ENCODE results near the gene DIAPH1.

DNA sequence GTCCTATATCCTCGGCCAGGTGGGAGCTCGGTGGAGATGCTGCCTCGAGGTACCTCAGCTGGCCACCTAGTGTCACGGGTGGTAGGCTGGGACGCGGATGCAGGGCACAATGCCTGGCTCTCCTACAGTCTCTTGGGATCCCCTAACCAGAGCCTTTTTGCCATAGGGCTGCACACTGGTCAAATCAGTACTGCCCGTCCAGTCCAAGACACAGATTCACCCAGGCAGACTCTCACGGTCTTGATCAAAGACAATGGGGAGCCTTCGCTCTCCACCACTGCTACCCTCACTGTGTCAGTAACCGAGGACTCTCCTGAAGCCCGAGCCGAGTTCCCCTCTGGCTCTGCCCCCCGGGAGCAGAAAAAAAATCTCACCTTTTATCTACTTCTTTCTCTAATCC is 141.0 kb downstream of the DIAPH1 start:
- TF ChIP-seq, protein P1, sequence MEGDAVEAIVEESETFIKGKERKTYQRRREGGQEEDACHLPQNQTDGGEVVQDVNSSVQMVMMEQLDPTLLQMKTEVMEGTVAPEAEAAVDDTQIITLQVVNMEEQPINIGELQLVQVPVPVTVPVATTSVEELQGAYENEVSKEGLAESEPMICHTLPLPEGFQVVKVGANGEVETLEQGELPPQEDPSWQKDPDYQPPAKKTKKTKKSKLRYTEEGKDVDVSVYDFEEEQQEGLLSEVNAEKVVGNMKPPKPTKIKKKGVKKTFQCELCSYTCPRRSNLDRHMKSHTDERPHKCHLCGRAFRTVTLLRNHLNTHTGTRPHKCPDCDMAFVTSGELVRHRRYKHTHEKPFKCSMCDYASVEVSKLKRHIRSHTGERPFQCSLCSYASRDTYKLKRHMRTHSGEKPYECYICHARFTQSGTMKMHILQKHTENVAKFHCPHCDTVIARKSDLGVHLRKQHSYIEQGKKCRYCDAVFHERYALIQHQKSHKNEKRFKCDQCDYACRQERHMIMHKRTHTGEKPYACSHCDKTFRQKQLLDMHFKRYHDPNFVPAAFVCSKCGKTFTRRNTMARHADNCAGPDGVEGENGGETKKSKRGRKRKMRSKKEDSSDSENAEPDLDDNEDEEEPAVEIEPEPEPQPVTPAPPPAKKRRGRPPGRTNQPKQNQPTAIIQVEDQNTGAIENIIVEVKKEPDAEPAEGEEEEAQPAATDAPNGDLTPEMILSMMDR (IDR thresholded peaks at IDR 0.05; ENCODE audit: low read depth, low read length, missing input control), result no peak
- no peak for TF ChIP-seq HNF4G (IDR thresholded peaks at IDR 0.05)
- no peak for TF ChIP-seq GABPA (IDR thresholded peaks at IDR 0.05 in 1 of 2, conservative IDR thresholded peaks at IDR 0.05 in 1 of 2)
- no peak for TF ChIP-seq YY1 (IDR thresholded peaks at IDR 0.05)
- TF ChIP-seq RXRA (IDR thresholded peaks at IDR 0.05), result no peak
- TF ChIP-seq, protein P2, sequence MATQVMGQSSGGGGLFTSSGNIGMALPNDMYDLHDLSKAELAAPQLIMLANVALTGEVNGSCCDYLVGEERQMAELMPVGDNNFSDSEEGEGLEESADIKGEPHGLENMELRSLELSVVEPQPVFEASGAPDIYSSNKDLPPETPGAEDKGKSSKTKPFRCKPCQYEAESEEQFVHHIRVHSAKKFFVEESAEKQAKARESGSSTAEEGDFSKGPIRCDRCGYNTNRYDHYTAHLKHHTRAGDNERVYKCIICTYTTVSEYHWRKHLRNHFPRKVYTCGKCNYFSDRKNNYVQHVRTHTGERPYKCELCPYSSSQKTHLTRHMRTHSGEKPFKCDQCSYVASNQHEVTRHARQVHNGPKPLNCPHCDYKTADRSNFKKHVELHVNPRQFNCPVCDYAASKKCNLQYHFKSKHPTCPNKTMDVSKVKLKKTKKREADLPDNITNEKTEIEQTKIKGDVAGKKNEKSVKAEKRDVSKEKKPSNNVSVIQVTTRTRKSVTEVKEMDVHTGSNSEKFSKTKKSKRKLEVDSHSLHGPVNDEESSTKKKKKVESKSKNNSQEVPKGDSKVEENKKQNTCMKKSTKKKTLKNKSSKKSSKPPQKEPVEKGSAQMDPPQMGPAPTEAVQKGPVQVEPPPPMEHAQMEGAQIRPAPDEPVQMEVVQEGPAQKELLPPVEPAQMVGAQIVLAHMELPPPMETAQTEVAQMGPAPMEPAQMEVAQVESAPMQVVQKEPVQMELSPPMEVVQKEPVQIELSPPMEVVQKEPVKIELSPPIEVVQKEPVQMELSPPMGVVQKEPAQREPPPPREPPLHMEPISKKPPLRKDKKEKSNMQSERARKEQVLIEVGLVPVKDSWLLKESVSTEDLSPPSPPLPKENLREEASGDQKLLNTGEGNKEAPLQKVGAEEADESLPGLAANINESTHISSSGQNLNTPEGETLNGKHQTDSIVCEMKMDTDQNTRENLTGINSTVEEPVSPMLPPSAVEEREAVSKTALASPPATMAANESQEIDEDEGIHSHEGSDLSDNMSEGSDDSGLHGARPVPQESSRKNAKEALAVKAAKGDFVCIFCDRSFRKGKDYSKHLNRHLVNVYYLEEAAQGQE (IDR thresholded peaks at IDR 0.05), result no peak
- TF ChIP-seq, protein P3, sequence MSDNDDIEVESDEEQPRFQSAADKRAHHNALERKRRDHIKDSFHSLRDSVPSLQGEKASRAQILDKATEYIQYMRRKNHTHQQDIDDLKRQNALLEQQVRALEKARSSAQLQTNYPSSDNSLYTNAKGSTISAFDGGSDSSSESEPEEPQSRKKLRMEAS (IDR thresholded peaks at IDR 0.05), result no peak
- TF ChIP-seq, protein P4, sequence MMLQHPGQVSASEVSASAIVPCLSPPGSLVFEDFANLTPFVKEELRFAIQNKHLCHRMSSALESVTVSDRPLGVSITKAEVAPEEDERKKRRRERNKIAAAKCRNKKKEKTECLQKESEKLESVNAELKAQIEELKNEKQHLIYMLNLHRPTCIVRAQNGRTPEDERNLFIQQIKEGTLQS (IDR thresholded peaks at IDR 0.05), result no peak
- TF ChIP-seq SP1 (IDR thresholded peaks at IDR 0.05), result no peak
- TF ChIP-seq TAF1 (conservative IDR thresholded peaks at IDR 0.05), result no peak
- TF ChIP-seq, protein P5, sequence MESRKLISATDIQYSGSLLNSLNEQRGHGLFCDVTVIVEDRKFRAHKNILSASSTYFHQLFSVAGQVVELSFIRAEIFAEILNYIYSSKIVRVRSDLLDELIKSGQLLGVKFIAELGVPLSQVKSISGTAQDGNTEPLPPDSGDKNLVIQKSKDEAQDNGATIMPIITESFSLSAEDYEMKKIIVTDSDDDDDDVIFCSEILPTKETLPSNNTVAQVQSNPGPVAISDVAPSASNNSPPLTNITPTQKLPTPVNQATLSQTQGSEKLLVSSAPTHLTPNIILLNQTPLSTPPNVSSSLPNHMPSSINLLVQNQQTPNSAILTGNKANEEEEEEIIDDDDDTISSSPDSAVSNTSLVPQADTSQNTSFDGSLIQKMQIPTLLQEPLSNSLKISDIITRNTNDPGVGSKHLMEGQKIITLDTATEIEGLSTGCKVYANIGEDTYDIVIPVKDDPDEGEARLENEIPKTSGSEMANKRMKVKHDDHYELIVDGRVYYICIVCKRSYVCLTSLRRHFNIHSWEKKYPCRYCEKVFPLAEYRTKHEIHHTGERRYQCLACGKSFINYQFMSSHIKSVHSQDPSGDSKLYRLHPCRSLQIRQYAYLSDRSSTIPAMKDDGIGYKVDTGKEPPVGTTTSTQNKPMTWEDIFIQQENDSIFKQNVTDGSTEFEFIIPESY (IDR thresholded peaks at IDR 0.05), result no peak

All from liver (tissue), 3 donors.